WTC11 (cell line): ENCODE measurements around the gene PTPRK.

ENCODE experiments used
- ATF1 ChIP-seq: sonication (generic); formaldehyde crosslinking; IDR thresholded peaks from 2 replicates; pipeline ENCODE4 v1.8.1; 2023; ENCODE audit warnings: mild to moderate bottlenecking, moderate library complexity, missing genetic modification reagents
- CBFB ChIP-seq: sonication (generic); formaldehyde crosslinking; IDR thresholded peaks from 2 replicates; pipeline ENCODE4 v1.8.1; 2022; ENCODE audit warnings: mild to moderate bottlenecking, low read depth, missing genetic modification reagents
- CREB1 ChIP-seq: sonication (generic); formaldehyde crosslinking; IDR thresholded peaks from 2 replicates; pipeline ENCODE4 v1.8.0; 2023; ENCODE audit warnings: mild to moderate bottlenecking, missing genetic modification reagents
- ESRRA ChIP-seq: sonication (generic); formaldehyde crosslinking; IDR thresholded peaks from 2 replicates; pipeline ENCODE4 v1.8.1; 2022; ENCODE audit warnings: mild to moderate bottlenecking, missing genetic modification reagents, borderline replicate concordance
- MXD4 ChIP-seq: fragments of 250-450 bp; sonication (Bioruptor Pico); IDR thresholded peaks from 2 replicates; pipeline ENCODE4 v1.8.0; 2021; ENCODE audit warnings: mild to moderate bottlenecking, moderate library complexity, borderline replicate concordance
- NR1H2 ChIP-seq: sonication (generic); formaldehyde crosslinking; IDR thresholded peaks from 2 replicates; pipeline ENCODE4 v1.9.0; 2021; ENCODE audit warnings: mild to moderate bottlenecking, moderate library complexity, missing genetic modification reagents
- SP1 ChIP-seq: sonication (generic); formaldehyde crosslinking; conservative IDR thresholded peaks from 2 replicates; pipeline ENCODE4 v1.8.1; 2022; ENCODE audit warnings: missing genetic modification reagents
- TEAD4 ChIP-seq: sonication (generic); formaldehyde crosslinking; IDR thresholded peaks from 2 replicates; pipeline ENCODE4 v1.8.0; 2022; ENCODE audit warnings: mild to moderate bottlenecking, missing genetic modification reagents
- ZNF121 ChIP-seq: sonication (generic); formaldehyde crosslinking; IDR thresholded peaks from 2 replicates; pipeline ENCODE4 v1.8.0; 2023; ENCODE audit warnings: missing genetic modification reagents
- TF ChIP-seq, protein P1 (sequence below): fragments of 200-600 bp; IDR thresholded peaks from 2 replicates; pipeline ENCODE4 v1.8.0; 2022; ENCODE audit warnings: antibody characterized with exemption
- TF ChIP-seq, protein P2 (sequence below): sonication (generic); formaldehyde crosslinking; IDR thresholded peaks from 2 replicates; pipeline ENCODE4 v1.8.0; 2022; ENCODE audit warnings: mild to moderate bottlenecking, missing genetic modification reagents
- TF ChIP-seq, protein P3 (sequence below): sonication (generic); formaldehyde crosslinking; IDR thresholded peaks from 2 replicates; pipeline ENCODE4 v1.8.0; 2022; ENCODE audit warnings: mild to moderate bottlenecking, missing genetic modification reagents
- TF ChIP-seq, protein P4 (sequence below): sonication (generic); formaldehyde crosslinking; IDR thresholded peaks from 2 replicates; pipeline ENCODE4 v1.8.0; 2022; ENCODE audit warnings: mild to moderate bottlenecking, missing genetic modification reagents

DNA sequence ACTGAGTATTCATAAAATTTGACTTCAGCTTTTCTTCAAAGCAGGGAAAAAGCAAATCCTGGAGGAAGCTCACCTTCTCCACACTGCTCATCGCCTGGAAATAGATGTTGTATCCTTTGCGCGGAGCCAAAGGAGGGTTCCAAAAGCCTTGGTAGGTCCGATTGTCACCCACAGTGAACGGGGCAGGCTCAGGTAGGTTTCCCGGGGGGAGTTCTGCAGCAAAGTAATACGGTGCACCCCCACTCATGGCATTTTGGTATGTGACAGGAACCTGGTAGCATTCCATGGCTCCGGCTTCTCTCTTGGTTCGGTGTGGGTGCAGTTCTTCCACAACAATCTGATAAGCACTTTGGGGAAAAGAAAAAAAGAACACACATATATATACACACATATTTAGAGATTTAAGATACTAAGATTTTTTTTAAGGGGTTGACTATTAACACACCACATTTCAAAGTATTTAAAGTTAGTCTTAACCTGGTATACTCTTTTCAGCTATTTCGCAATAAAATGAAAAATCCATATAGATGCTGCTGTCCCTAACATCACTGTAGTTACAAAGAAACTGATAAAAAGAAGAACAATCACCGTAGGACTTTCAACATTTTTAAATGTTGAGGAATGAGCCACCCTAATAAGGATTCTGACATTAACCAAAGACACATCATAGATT lies 452.8 kb downstream of the PTPRK start:
- TF ChIP-seq, protein P1, sequence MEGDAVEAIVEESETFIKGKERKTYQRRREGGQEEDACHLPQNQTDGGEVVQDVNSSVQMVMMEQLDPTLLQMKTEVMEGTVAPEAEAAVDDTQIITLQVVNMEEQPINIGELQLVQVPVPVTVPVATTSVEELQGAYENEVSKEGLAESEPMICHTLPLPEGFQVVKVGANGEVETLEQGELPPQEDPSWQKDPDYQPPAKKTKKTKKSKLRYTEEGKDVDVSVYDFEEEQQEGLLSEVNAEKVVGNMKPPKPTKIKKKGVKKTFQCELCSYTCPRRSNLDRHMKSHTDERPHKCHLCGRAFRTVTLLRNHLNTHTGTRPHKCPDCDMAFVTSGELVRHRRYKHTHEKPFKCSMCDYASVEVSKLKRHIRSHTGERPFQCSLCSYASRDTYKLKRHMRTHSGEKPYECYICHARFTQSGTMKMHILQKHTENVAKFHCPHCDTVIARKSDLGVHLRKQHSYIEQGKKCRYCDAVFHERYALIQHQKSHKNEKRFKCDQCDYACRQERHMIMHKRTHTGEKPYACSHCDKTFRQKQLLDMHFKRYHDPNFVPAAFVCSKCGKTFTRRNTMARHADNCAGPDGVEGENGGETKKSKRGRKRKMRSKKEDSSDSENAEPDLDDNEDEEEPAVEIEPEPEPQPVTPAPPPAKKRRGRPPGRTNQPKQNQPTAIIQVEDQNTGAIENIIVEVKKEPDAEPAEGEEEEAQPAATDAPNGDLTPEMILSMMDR, result no peak
- TF ChIP-seq TEAD4 (CRISPR knock-in tag) (no peak), CREB1 (CRISPR knock-in tag) (no peak), SP1 (CRISPR knock-in tag) (no peak), CBFB (no peak), ZNF121 (CRISPR knock-in tag) (no peak), ESRRA (CRISPR knock-in tag) (no peak), NR1H2 (no peak), ATF1 (CRISPR knock-in tag) (no peak), MXD4 (CRISPR knock-in tag) (no peak)
- TF ChIP-seq, protein P2, sequence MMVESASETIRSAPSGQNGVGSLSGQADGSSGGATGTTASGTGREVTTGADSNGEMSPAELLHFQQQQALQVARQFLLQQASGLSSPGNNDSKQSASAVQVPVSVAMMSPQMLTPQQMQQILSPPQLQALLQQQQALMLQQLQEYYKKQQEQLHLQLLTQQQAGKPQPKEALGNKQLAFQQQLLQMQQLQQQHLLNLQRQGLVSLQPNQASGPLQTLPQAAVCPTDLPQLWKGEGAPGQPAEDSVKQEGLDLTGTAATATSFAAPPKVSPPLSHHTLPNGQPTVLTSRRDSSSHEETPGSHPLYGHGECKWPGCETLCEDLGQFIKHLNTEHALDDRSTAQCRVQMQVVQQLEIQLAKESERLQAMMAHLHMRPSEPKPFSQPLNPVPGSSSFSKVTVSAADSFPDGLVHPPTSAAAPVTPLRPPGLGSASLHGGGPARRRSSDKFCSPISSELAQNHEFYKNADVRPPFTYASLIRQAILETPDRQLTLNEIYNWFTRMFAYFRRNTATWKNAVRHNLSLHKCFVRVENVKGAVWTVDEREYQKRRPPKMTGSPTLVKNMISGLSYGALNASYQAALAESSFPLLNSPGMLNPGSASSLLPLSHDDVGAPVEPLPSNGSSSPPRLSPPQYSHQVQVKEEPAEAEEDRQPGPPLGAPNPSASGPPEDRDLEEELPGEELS (CRISPR knock-in tag), result no peak
- TF ChIP-seq, protein P3, sequence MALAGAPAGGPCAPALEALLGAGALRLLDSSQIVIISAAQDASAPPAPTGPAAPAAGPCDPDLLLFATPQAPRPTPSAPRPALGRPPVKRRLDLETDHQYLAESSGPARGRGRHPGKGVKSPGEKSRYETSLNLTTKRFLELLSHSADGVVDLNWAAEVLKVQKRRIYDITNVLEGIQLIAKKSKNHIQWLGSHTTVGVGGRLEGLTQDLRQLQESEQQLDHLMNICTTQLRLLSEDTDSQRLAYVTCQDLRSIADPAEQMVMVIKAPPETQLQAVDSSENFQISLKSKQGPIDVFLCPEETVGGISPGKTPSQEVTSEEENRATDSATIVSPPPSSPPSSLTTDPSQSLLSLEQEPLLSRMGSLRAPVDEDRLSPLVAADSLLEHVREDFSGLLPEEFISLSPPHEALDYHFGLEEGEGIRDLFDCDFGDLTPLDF (CRISPR knock-in tag), result no peak
- TF ChIP-seq, protein P4, sequence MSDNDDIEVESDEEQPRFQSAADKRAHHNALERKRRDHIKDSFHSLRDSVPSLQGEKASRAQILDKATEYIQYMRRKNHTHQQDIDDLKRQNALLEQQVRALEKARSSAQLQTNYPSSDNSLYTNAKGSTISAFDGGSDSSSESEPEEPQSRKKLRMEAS (CRISPR knock-in tag), result no peak
